ENCODE measurements around the gene KLLN. TPM values are rescaled to one million over a fixed set of nuclear protein-coding genes. Genes with fewer than 3 reads are reported as not detected.
A peak's percentile ranks its signal among the peaks of the same experiment; 100 is the strongest.

The KLLN gene
- total RNA-seq, 1 experiment from 2014 or later = 2.0 TPM

- Histone ChIP-seq H3K27me3 (ENCODE audit: low read length) (no peaks in the 10 kb centered on the region), H3K27ac (ENCODE audit: low read length) (peak overlapping the region; percentile 88), H3K4me2 (ENCODE audit: low read depth, low read length, poor library complexity, severe bottlenecking) (peak overlapping the region; percentile 93), H3K9ac (ENCODE audit: low read length) (peak overlapping the region; percentile 92), H3K4me3 (ENCODE audit: low read length) (peak overlapping the region; percentile 88), H4K20me1 (ENCODE audit: insufficient read depth, low read depth, low read length) (no peaks in the 10 kb centered on the region), H2AFZ (ENCODE audit: low read length) (no peak overlapping the region), H3K79me2 (ENCODE audit: low read length) (peaks cover 64% of the 10 kb centered on the region), H3K4me1 (ENCODE audit: low read length) (peaks cover 32% of the 10 kb centered on the region), H3K9me2 (replicated peaks; ENCODE audit: insufficient read depth, low read length) (no peaks in the 10 kb centered on the region), H3K36me3 (ENCODE audit: insufficient read depth, low read length) (peaks cover 28% of the 10 kb centered on the region), H3K9me3 (ENCODE audit: low read length) (no peaks in the 10 kb centered on the region)
- DNase-seq = no peak
These were observed 47.0 kb downstream of the KLLN start for GRCh38 chr10:87816163-87816897.

Small RNAs within 50 kb of the gene (small RNA-seq; reads per million reads assigned to genes)
- gene RN7SL78P = not detected

Other genes starting within 250 kb of the KLLN start
- gene PAPSS2, start 203.7 kb downstream of the KLLN start, total RNA-seq (2014; rRNA removed; shearing (Covaris generic); ENCODE audit: low replicate concordance) = not detected in 2 replicates
- gene ATAD1, start 45.3 kb downstream of the KLLN start, total RNA-seq (2014; rRNA removed; shearing (Covaris generic); ENCODE audit: low replicate concordance) = 21.8 and 41.6 TPM in 2 replicates
- gene PTEN, start 92 bp upstream of the KLLN start, total RNA-seq (2014; rRNA removed; shearing (Covaris generic); ENCODE audit: low replicate concordance) = 161 and 281 TPM in 2 replicates

Data from Karpas-422 (cell line).